Measurements from ENCODE around the gene CRAMP1. TPM values are rescaled to one million over a fixed set of nuclear protein-coding genes. Genes with fewer than 3 reads are reported as not detected.
"Not testable (repeated sequence)": the region's sequence is repeated elsewhere in the genome, so short reads cannot be mapped to it uniquely, and the experiment has no call there.

The CRAMP1 gene
- total RNA-seq, 2 donors from 2014 or later, result 16.5 to 19.5 TPM

DNA sequence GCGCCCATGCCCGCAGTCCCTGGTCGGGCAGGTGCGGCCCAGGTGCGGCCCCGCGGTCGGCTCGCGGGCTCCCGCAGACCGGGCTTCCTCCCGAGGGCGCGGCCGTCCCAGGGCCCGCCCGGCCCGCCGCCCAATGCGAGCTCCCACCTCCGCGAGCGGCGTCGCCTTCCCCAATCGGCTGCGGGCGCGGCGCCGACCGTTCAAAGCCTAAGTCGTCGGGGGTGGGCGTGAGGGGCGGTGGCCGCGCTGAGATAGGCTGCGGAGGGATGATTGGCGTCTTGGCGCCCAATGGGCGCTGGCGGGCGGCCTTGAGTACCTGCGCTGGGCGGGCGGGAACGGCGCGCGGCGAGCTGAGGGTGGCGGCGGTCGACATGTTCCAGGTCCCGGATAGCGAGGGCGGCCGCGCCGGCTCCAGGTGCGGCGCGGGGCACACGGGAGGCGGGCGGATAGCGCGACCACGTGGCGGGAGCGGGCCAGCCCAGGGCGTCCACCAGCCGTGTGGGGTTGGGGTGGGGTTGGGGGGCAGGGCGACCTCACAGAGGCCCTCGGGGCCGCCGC, 65.9 kb downstream of the CRAMP1 start, which contains the start of gene JPT2:
TSS of gene JPT2 (plus strand) at position 338 of the 558 bp plus-strand sequence. CDS start at position 372, 34 bp downstream.
- ATAC-seq, result peak; percentile 97 to 98
- peak; percentile 97 to 98 for DNase-seq (ENCODE audit: low spot score in 2 of 2)
- H3K27ac Mint-ChIP-seq, result peak within 1 kb of the TSS; percentile 84 to 89
- no peaks in the 10 kb centered on the region for H3K9me3 Mint-ChIP-seq
- peaks cover 7 to 9% of the 10 kb centered on the region in 2 donors for H3K36me3 Mint-ChIP-seq

- H3K9me3 Mint-ChIP-seq, result no peaks in the 10 kb centered on the region
- ATAC-seq (peak in 1 of 2 donors; percentile 13), DNase-seq (ENCODE audit: low spot score in 2 of 2) (peak; percentile 30 to 62)
- H3K36me3 Mint-ChIP-seq, result peaks cover 7 to 10% of the 10 kb centered on the region in 2 donors
- peak overlapping the region; percentile 84 to 89 for H3K27ac Mint-ChIP-seq
These were observed 66.4 kb downstream of the CRAMP1 start for GRCh38 chr16:1678500-1679098.

DNA sequence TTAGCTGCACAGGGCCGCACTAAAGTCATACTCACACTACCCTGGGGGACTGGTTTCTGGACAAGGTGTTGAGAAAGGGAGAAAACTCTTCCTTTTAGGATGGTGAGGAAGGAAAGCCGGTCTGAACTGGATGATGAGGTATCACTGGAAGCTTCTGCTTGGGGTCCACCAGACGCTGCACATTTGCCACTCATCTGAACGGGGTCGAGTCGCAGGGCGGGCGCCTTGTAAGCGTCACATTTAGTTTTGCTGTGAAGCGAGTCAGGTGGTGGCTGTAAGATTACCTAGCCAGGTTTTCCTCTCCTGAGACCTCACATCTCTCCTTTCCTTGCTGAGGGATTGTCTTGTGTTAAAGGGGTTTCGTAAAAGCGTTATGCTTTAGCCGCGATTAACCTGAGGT, 68.2 kb downstream of the CRAMP1 start:
- peaks cover 7 to 14% of the 10 kb centered on the region in 2 donors for H3K36me3 Mint-ChIP-seq

DNA sequence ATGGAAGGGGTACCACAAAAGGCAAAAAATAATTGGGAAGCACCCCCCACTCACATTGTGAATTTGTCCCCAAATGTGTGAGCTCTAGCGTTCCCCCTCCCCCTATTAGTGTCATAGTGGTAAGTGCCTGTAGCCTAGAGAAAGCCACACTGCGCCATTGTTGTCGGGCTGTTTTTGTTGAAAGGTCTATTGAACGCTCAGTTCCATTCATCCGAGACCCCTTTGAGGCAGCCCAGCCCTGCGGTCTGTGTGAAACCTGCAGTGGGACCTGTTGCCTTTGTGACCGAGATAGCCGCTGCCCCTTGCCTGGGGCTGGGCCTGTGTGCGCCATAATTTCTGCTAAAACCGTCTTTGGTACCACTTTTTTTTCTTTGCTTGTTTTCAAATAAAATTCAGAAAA, 68.9 kb downstream of the CRAMP1 start:
- no peak for DNase-seq (ENCODE audit: low spot score in 2 of 2)
- H3K9me3 Mint-ChIP-seq, result no peaks in the 10 kb centered on the region
- peaks cover 7 to 14% of the 10 kb centered on the region in 2 donors for H3K36me3 Mint-ChIP-seq
- no peak for ATAC-seq
- no peak overlapping the region for H3K27ac Mint-ChIP-seq

More for the DNA sequence above, 68.2 kb downstream of the CRAMP1 start:
- DNase-seq (ENCODE audit: low spot score in 2 of 2), result no peak
- Mint-ChIP-seq H3K27ac (no peak overlapping the region), H3K9me3 (no peaks in the 10 kb centered on the region)
- ATAC-seq, result no peak

DNA sequence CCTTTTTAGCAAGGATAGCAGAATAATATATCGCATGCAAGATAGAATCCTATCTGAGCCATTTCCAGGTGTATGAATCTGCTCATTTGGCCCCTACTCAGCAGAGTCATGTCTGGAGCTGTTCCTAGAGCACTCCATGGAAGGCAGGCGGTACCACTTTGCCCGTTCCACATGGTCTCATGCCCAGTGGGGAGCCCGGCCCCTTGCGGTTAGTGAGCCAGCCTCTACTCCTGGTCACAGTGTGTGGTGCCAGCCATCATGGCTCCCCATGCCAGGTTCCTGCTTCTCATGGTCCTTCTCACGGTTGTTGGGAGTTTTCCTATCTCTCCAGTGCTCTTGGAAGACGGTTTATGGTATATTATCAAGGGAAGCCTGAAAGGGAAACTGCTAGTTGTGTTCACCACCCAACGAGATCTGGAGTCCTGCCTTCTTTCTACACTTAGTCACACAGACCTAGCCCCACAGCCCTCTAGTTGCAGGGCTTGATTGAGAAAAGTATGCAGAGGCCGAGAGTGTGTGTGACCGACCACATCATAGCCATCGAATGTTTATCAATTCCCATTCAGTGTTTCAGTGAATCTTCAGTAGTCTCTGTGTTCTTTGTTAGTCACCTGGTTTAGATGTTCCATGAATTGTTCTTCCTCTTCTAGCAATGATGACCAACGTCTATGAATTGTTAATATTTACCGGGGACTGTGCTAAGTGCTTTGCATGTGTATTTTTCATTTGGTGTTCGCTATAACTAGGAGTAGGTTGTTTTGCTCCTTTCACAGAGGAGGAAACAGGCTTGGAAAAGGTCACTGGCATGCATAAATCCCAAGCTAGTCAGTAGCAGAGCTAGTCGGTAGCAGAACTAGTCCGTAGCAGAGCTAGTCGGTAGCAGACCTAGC, 75.5 kb downstream of the CRAMP1 start:
- Mint-ChIP-seq H3K27ac (peak overlapping the region in 1 of 2 donors; percentile 25), H3K9me3 (no peaks in the 10 kb centered on the region), H3K36me3 (peaks cover 3 to 7% of the 10 kb centered on the region in 2 donors)
- DNase-seq (ENCODE audit: low spot score in 2 of 2) (no peak), ATAC-seq (no peak)

DNA sequence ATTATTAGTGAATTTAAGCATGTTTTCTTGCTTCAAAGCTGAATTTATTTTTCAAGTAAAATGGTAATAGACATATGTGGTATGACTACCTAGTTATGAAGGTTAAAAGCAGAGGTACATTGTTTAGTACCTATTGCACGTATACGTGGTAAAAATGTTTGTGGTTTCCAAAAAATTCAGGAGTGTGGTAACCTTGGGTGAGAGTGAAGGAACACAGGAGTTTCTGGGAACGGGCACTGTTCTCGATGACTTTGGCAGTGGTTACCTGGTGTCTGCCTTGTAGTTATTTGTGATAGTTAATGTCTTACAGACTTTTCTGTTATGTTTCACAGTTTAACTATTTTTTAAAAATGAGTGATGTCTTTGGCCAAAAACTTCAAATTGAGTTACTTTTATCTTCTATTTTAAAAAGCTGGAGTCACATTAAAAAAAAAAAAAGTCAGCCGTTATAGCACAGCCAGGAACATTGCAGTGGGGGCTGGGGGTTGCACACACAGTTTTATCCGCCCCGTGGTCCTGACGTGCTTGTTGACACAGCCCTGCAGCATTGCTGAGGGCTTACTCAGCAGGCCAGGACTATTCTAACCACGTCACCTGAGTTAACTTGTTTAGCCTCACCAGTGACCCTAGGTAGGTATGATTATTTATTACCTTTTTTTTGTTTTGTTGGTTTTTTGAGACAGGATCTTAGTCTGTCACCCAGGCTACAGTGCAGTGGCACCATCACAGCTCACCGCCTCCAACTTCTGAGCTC, 76.8 kb downstream of the CRAMP1 start:
- peaks cover 4 to 8% of the 10 kb centered on the region in 2 donors for H3K36me3 Mint-ChIP-seq
- ATAC-seq, result no peak

GRCh38 chr16:1689853-1690252, 77.7 kb downstream of the CRAMP1 start:
- no peak for ATAC-seq
- peaks cover 4 to 14% of the 10 kb centered on the region in 2 donors for H3K36me3 Mint-ChIP-seq

More for the DNA sequence above, 76.8 kb downstream of the CRAMP1 start:
- no peaks in the 10 kb centered on the region for H3K9me3 Mint-ChIP-seq
- DNase-seq (ENCODE audit: low spot score in 2 of 2), result no peak
- H3K27ac Mint-ChIP-seq, result no peak overlapping the region

GRCh38 chr16:1690810-1691209, 78.7 kb downstream of the CRAMP1 start:
- DNase-seq (ENCODE audit: low spot score in 2 of 2) (no peak), ATAC-seq (no peak)
- Mint-ChIP-seq H3K27ac (peak overlapping the region in 1 of 2 donors; percentile 42), H3K9me3 (no peaks in the 10 kb centered on the region), H3K36me3 (peaks cover 4 to 14% of the 10 kb centered on the region in 2 donors)

More at GRCh38 chr16:1689853-1690252, 77.7 kb downstream of the CRAMP1 start:
- Mint-ChIP-seq H3K27ac (no peak overlapping the region), H3K9me3 (no peaks in the 10 kb centered on the region)
- no peak for DNase-seq (ENCODE audit: low spot score in 2 of 2)

- ATAC-seq, result no peak
- Mint-ChIP-seq H3K9me3 (no peaks in the 10 kb centered on the region), H3K27ac (no peak overlapping the region), H3K36me3 (peaks cover 4 to 14% of the 10 kb centered on the region in 2 donors)
- no peak for DNase-seq (ENCODE audit: low spot score in 2 of 2)
These were observed 79.1 kb downstream of the CRAMP1 start for GRCh38 chr16:1691276-1691675.

- Mint-ChIP-seq H3K9me3 (no peaks in the 10 kb centered on the region), H3K27ac (no peak overlapping the region), H3K36me3 (peaks cover 4 to 19% of the 10 kb centered on the region in 2 donors)
- ATAC-seq, result no peak
- DNase-seq (ENCODE audit: low spot score in 2 of 2), result no peak
These were observed 79.8 kb downstream of the CRAMP1 start for GRCh38 chr16:1691956-1692355.

DNA sequence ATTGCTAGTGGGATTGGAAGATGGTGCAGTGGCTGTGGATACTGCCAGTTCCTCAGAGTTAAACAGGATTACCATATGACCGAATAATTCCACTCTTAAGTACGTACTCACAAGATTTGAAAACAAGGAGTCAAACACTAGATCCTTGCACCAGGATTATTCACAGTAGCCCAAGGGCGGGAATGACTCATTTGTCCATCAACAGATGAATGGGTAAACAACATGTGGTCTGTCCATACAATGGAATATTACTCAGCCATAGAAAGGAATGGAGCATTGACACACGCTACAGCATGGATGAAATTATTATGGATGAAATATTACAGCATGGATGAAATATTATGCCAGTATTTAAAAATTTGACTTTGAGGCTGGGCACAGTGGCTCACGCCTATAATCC, 84.7 kb downstream of the CRAMP1 start:
- H3K9me3 Mint-ChIP-seq, result no peaks in the 10 kb centered on the region
- peaks cover 8 to 19% of the 10 kb centered on the region in 2 donors for H3K36me3 Mint-ChIP-seq
- ATAC-seq (peak in 1 of 2 donors; percentile 22), DNase-seq (ENCODE audit: low spot score in 2 of 2) (no peak)
- no peak overlapping the region for H3K27ac Mint-ChIP-seq

GRCh38 chr16:1698680-1699079, 86.5 kb downstream of the CRAMP1 start:
- peaks cover 4 to 14% of the 10 kb centered on the region in 2 donors for H3K36me3 Mint-ChIP-seq
- DNase-seq (ENCODE audit: low spot score in 2 of 2) (no peak), ATAC-seq (no peak)
- H3K9me3 Mint-ChIP-seq, result no peaks in the 10 kb centered on the region
- peak overlapping the region; percentile 58 to 90 for H3K27ac Mint-ChIP-seq

- Mint-ChIP-seq H3K27ac (peak overlapping the region in 1 of 2 donors; percentile 60), H3K9me3 (no peaks in the 10 kb centered on the region), H3K36me3 (peaks cover 4 to 5% of the 10 kb centered on the region in 2 donors)
- ATAC-seq, result no peak
- DNase-seq (ENCODE audit: low spot score in 2 of 2), result no peak
These were observed 88.1 kb downstream of the CRAMP1 start for GRCh38 chr16:1700246-1700645.

DNA sequence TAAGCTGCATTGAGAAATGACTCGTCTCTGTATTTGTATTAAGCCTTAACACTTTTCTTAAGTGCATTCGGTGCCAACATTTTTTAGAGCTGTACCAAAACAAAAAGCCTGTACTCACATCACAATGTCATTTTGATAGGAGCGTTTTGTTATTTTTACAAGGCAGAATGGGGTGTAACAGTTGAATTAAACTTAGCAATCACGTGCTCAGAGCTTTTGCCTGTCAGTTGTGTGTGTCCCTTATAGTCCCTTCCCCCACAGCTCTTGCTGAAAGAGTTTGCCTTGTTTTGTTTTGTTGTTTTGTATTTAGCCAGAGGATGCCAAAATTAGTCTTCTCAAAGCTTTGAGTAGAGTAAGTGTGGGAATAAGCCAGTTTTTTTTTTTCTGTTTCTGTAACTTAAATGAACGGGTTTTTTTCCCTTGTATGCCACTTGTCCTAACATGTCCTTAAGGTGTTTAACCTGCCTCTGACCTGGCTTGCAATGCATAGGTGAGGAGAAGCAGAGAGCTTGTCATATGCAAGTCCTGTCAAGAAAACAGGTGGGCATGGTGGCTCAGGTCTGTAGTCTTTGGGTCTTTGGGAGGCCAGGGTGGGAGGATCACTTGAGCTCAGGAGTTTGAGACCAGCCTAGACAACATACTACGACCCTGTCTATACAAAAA, 89.2 kb downstream of the CRAMP1 start:
- Mint-ChIP-seq H3K36me3 (peaks cover 4% of the 10 kb centered on the region in 2 donors), H3K27ac (peak overlapping the region; percentile 57 to 60), H3K9me3 (no peaks in the 10 kb centered on the region)
- ATAC-seq (no peak), DNase-seq (ENCODE audit: low spot score in 2 of 2) (no peak)

- H3K9me3 Mint-ChIP-seq; DNase-seq (ENCODE audit: low spot score in 2 of 2); H3K36me3 Mint-ChIP-seq: not testable (repeated sequence)
These were observed 93.1 kb downstream of the CRAMP1 start for GRCh38 chr16:1705324-1705687.

More at GRCh38 chr16:1705324-1705687, 93.1 kb downstream of the CRAMP1 start:
- peak; percentile 35 to 38 for ATAC-seq
- H3K27ac Mint-ChIP-seq, result peak overlapping the region; percentile 96 to 99
